IPS DF 19.7 (cell line): ENCODE results near the gene MPZL2.

Source experiments
- DNase-seq: peaks from one replicate; pipeline ENCODE4 v3.0.0-alpha.2; 2013; ENCODE audit warnings: low read depth, low spot score

The MPZL2 gene

DNA sequence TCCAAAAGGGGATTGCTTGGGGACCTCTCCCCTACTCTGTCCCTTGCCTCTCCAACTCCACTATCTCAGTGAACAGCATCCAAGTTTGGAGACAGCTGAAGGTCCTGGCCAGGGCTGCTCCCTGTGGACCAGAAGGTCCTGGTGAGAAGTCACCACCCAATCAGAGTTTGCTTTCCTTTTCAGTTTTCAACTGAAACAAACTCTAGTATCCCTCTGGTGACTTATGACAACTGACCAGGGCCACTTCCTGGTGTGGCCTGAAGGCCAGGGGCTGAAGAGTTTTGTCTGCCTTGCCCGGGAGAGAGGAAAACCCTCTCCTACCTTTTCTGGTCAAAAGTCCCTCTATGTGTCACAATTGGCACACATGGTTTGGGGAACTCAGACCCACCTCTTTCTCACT, 44.4 kb downstream of the MPZL2 start:
- DNase-seq: no peak

DNA sequence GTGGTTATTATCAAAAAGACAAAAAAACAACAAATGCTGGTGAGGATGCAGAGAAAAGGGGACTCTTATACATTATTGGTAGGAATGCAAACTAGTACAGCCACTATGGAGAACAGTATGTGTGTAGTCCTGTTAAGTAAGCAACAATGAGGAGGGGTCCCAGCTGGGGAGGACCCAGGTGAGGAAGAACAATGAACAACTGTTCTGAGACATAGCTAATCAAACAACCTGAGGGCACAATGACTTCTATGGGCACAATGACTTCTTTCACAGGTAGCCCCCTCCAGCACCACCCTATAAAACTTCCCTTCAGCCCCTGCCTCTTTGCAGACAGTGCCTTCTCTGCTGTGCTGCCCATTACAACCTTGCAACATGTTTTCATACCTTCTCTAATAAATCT, 44.9 kb downstream of the MPZL2 start:
- no peak for DNase-seq

DNA sequence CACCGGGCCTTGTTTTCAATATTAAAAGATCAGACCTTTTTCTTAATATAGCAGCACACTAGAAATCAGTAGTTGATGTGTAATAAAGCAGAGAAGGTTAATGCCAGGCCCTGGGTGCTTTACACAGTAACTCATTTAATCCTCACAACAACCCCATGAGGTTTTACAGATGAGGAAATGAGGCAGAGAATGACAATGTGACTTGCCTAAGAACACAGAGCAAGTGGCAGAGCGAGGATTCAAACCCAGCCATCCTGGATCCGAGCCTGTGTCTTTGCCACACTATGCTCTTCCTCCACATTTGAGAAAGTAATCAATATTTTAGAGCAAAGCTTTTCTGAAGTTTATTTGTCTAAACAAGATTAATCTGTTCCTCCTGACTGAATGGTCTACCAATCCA, 46.5 kb downstream of the MPZL2 start:
- DNase-seq: no peak

DNA sequence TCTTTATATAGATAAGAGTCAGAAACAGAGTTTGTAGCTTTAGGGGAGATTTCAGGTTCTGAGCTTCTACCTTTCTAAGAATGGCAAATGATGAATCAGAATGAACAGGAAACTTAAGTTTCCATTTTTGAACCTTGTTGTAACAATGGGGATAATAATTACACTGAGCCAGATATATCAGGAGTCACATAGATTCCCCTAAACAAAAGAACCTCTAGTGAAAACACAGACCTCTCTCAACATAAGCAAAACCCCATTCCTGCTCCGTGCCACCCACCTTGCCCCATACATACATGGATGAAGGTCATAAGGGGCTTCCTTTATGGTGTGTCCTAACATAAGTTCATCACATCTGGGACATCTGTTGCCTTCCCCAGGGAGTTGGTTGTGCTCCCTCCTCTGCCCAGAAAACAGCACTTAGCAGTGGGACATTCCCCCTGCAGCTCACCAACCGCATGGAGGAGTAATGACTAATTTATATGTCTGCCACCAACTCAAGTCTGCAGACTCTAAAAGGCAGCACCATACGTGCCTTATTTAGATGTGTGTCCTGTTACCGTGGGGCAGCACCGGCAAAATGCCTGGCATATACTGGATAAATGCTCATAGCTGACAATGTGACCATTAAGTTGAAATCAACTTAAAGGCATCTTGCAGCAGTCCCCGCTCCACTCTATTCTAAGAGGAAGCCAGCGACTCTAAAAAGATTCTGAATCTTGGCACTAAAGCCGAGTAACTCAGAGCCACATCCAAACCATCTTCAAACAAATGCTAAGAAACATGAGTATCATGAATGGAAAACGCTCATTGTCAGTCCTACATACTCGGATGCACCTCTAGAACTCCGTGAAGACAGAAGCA, 47.2 kb downstream of the MPZL2 start:
- no peak for DNase-seq

DNA sequence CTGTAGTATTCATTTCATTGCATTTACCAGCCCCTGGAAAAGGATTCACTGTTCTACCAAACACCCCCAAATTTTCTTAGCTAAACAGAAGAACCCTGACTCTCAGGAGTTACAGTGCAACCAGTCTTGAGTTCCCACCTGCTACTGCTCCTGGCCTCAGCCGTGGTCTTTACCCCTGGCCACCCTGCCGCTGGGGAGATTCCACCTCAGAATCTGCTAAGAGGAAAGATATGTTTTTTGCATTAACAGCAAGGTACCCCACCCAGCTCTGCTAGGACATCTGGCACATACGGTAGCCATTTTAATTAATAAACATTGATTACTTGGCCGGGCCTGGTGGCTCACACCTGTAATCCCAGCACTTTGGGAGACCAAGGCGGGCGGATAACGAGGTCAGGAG, 48.3 kb downstream of the MPZL2 start:
- DNase-seq: no peak

DNA sequence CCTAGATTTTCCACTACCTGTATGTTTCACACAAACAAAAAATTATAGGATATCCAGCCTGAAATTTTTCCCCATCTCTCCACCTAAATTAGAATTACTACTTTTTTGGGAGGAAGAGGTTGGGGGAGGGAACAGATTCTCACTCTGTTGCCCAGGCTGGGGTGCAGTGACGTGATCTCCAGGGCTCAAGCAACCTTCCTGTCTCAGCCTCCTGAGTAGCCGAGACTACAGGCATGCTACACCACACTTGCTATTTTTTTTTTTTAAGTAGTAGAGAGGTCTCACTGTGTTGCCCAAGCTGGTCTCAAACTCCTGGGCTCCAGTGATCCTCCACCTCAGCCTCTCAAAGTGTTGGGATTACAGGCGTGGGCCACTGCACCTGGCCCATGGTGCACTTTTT, 48.8 kb downstream of the MPZL2 start:
- no peak for DNase-seq

DNA sequence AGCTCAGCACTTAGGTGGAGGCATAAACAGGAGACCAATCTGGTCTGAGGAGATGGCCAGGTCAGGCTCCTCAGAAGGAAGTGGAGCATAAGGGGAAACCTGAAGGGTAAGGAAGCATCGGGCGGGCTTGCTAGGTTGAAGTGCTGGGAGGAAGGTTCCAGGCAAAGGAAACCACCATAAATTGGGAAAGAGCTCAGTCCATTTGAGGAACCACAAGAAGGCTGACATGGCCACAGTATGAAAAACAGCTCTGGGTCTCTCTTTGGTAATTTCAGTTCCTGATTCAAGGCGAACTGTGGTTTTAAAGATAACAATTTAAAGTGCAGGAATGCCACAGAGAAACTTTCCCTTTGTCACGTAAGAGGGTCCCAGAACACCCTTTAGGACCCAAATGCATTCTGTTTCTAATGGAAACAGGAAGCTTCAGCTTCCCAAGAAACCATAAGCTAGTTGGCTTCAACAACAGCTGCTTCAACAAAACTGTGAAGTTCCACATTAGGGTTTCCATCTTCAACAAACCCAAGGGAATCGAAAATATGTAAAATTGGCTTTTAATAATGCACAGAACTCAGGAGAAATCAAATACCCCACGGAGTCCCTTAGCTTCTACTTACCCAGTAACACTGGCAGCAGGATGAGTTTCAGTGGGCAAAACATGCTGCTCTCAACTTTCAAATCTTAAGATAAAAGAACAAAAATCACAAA, 49.7 kb downstream of the MPZL2 start:
- no peak for DNase-seq

DNA sequence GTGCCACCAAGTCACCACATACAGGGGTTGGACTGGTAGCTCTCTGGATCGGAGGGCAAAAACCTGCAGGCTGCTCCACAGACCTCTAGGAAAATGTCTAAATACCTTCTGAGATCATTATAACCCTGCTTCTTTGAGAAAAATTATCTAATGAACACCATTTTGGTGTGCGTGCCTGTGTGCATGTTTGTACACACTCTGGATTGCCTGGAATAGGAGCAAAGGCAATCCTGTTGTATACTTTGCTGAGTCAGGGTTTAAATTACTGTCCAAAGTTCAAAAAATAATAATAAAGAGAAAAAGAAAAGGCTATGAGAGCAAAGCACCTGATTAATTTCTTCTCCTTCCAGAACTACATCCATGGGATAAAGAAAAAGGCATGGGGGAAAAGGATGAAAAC, 50.3 kb downstream of the MPZL2 start:
- DNase-seq: no peak

DNA sequence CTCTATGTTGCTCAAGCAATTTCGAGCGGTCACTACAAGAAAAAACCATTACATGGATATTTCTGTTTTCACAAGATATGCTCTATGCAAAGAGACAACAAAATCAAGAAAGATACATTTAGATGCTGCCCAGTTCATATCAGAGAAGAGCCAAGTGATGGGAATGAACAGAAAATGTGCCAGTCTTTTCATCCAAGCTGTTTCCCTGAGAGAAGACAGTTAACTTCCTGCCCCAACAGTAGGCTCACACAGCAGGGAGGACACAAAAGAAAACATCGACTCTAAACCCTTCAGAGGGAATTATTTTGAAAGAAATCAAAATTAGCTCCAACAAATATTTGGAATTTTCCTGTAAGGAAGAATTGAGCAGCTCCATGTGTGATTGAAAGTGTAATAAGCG, 50.9 kb downstream of the MPZL2 start:
- no peak for DNase-seq

DNA sequence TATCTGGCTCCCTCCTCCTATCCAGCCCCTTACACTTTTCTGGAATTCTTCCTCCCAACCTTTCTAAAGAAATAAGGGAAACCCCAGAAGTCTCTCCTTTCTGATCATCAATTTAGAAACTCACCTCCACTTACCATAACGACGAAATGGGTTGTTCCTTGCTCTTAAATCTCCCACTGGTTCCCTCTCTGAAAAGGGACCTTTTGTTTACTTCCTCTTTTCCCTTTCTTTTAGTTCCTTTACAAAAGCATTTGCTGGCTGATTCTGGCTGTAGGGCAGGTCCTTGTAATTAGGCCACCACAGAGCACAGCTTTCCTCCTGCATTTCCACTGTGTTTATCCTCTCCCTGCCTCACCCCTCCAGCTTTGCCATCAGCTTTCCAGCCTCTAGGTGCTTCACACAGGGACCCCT, 51.3 kb downstream of the MPZL2 start:
- DNase-seq: no peak

DNA sequence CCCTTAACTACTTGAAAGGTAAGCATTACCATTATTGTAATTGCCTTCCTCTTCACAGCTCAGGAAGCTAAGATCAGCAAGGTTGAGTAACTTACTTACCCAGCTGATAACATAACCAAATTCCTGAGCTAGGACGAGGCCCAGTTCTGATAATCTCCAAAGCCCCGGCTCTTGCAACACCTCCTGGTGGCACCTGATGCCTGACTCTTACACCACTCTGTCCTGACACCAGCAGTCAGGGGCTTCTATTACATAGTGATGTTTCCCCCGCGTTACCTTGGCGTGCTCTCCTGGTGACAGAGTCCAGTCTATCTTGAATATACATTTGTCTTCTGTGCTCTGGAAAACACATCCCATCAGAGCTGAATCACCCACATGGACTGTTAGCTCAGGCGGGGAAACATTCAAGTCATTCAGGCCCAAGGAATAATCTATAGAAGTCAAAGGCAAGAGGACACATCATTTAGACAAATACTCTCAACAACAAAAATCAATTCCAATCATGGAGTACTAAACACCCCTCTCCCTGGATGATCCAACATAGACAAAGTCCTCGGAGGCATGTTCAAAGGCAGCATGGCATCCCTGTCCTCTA, 51.9 kb downstream of the MPZL2 start:
- no peak for DNase-seq

DNA sequence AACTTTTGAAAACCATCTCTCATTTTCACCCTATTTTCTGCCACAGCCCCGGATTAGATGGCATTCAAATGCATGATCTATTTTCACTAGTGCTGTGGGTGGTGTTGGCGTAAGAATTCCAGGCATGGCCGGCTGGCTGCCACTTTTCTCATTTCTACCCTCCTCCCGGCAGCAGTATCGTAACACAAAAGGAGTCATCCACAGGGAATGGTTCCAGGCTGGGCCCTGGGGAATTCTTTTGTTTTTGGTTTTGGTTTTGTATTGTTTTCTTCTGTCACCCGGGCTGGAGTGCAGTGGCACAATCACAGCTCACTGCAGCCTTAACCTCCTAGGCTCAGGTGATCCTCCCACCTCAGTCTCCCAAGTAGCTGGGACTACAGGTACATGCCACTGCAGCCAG, 53.1 kb downstream of the MPZL2 start:
- DNase-seq: peak; percentile 23

DNA sequence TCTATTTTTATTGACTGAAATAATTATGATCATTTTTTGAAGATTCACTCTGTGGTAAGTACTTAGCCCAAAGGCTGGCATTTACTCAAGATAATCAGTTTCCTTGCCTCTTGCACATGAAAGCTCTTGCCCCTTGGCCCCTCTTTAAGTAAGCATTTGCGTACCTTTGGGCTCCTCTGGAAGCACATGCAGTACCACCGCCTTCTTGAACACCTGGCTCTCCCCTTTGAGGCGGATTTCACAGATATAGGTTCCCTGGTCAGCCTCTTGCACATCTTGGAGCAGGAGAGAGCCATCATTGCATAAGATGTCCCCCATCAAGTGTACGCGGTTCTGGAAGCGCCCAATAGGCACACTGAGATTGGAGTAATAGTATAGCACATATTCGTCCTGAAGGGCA, 53.8 kb downstream of the MPZL2 start:
- no peak for DNase-seq

DNA sequence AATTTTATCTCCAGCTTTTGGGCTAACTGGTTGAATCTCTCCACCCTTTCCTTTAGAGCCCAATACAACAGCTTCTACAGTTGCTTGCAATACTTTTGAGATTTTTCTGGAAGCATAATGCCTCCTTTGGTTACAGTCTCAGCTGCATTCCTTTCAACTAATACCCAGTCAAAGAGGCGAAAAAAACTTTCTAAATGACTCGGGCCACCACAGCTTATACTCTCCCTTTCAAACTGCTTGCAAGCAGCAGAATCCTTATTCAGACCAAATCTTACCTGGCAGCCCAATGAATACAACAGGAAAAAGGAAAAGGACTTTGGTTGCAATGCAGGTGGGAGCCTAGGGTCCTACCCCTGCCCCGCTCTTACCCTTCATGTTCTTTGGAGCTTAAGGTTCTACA, 55.1 kb downstream of the MPZL2 start:
- DNase-seq: no peak

DNA sequence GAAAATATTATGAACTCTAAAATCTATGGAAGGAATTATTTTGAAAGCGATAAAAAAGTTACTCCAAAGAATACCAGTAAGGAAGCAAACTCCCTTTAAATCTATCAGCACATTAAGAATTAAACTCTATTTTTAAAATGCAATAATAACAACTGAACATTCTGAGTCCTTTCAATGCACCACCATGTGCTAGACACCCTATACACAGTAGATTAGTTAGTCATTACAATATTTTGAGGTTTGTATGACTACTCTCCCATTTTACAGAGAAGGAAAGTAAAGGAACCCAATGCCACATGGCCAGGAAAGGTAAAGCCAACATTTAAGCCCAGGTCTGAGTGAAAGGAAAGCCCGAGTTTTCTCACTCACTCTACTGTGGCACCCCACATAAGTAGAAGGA, 57.0 kb downstream of the MPZL2 start:
- no peak for DNase-seq

DNA sequence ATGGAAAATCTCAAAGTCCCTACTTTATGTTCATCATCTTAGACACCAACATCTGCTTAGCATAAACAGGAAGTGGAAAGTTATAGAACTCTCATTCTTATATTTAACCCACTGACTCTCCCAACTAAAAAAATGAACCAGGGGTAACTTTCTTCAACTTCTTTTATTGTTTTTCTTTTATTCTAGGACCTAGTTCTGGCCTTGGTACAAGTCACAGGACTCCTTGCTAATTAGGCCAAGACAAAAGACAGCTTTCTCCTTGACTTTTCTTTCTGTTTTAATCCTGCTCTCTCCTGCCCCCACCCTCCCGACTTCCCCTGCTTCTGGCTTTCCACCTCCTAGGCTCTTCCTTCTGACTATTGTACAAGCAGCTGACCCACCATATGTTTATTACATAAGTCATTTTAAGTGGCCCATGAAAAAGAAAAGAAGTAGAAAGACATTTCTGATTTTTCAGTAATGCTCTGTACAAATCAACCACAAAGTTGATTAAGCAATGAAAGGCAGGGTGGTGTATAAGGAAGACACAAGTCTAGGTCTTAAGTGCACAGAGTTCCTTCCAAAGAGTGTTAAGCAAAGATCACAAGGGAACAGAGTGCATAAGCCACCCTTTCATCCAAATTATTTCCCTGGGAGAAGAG, 57.6 kb downstream of the MPZL2 start:
- no peak for DNase-seq

DNA sequence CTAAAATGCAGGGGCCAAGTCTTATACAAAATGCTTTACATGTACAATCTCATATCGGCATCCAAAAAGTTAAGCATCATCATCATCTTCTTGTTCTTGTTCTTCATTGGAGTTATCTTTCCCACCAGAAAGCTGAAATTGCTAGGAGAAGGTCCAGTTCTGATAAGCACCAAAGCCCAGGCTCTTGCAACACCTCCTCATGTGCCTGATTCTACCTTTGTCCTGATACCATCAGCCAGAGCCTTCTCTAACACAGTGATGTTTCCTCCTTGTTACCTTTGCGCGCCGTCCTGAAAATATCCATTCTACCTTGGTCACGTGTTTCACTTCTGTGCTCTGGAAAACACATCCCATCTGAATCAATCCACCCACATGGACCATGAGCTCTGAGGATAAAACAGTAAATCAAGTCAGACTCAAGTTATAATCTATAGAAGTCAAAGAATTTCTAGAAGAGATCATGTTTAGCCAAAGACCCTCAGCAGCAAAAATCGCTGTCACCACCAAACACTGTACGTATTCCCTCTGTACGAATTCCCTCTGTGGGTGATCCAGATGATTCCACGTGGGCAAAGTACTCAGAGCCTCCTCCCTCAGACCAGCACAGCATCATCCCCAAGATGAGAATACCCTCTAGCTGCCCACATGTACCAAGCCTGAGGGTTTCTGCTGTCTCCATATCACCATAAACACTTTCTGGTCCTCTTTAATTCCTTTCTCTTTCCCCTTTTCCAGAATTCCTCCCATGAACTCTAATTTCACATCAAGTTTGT, 58.3 kb downstream of the MPZL2 start:
- no peak for DNase-seq
